Smooth muscle cell of the brain vasculature (primary cell): Measurements from ENCODE around the gene MKRN2.
"Not testable (repeated sequence)": the region's sequence is repeated elsewhere in the genome, so short reads cannot be mapped to it uniquely, and the experiment has no call there.

ENCODE experiments used
- DNase-seq: peaks from one replicate; pipeline ENCODE4 v3.0.0-alpha.2; 2012; ENCODE audit warnings: low read depth, low spot score

MKRN2 gene

GRCh38 chr3:12630292-12630691 lies 73.4 kb downstream of the MKRN2 start:
- no peak for DNase-seq

- not testable (repeated sequence) for DNase-seq
Observed at GRCh38 chr3:12630843-12631242, 74.0 kb downstream of the MKRN2 start.

- no peak for DNase-seq
Observed at GRCh38 chr3:12632523-12632922, 75.6 kb downstream of the MKRN2 start.

GRCh38 chr3:12633108-12633507 lies 76.2 kb downstream of the MKRN2 start:
- no peak for DNase-seq
